CD14-positive monocyte (primary cell): ENCODE results near the gene CUTA. TPM values are rescaled to one million over a fixed set of nuclear protein-coding genes. Genes with fewer than 3 reads are reported as not detected.

ENCODE experiments used
- DNase-seq, 3 donors: peaks; one replicate each; pipeline ENCODE4 v3.0.0-alpha.2; 2011 to 2022
- H2AFZ ChIP-seq: 2 replicates; pipeline ENCODE4 v1.6.0; 2012; ENCODE audit warnings: mild to moderate bottlenecking, low read depth, low read length, inconsistent platforms; ENCODE audit not compliant: insufficient read depth, poor library complexity, severe bottlenecking
- H3K27ac ChIP-seq, 2 donors: 1 replicate in 1 of 2; 2 replicates in 1 of 2; pipeline ENCODE4 v1.5.1; 2012 to 2013; ENCODE audit warnings: low read length in 2 of 2, control low read depth in 1 of 2, inconsistent platforms in 1 of 2, low read depth in 1 of 2, mild to moderate bottlenecking in 1 of 2
- H3K27me3 ChIP-seq, 2 donors: one replicate each; pipeline versions ENCODE4 v1.6.0 to v1.6.1; 2011 to 2013; ENCODE audit warnings: low read length in 2 of 2; ENCODE audit not compliant: control insufficient read depth in 2 of 2, insufficient read depth in 2 of 2
- H3K36me3 ChIP-seq, 2 donors: replicated peaks in 1 of 2; 1 replicate in 1 of 2; 2 replicates in 1 of 2; pipeline versions ENCODE4 v1.5.1 to v1.6.1; 2012 to 2013; ENCODE audit warnings: low read length in 2 of 2, control low read depth in 1 of 2, inconsistent platforms in 1 of 2, mild to moderate bottlenecking in 1 of 2; ENCODE audit not compliant: insufficient read depth in 2 of 2, control insufficient read depth in 1 of 2
- H3K4me1 ChIP-seq, 2 donors: 1 replicate in 1 of 2; 2 replicates in 1 of 2; pipeline versions ENCODE4 v1.5.1 to v1.6.1; 2012 to 2013; ENCODE audit warnings: low read length in 2 of 2, control low read depth in 1 of 2, inconsistent platforms in 1 of 2, mild to moderate bottlenecking in 1 of 2, moderate library complexity in 1 of 2; ENCODE audit not compliant: insufficient read depth in 2 of 2, control insufficient read depth in 1 of 2
- H3K4me2 ChIP-seq: replicated peaks from 2 replicates; pipeline ENCODE3; 2012; ENCODE audit warnings: low read length, moderate library complexity, mild to moderate bottlenecking; ENCODE audit not compliant: poor library complexity, severe bottlenecking; ENCODE audit errors: extremely low read depth
- H3K4me3 ChIP-seq, 3 experiments: fragments of 200-600 bp in 1 of 3; sonication (generic) in 1 of 3; replicated peaks in 1 of 3; 1 replicate in 2 of 3; 2 replicates in 1 of 3; pipeline ENCODE4 v1.5.1; 2011 to 2013; ENCODE audit warnings: low read length in 3 of 3, mild to moderate bottlenecking in 3 of 3, control low read depth in 2 of 3, low read depth in 2 of 3, inconsistent platforms in 1 of 3, moderate library complexity in 1 of 3
- H3K79me2 ChIP-seq: 2 replicates; pipeline ENCODE4 v1.6.0; 2012; ENCODE audit warnings: mild to moderate bottlenecking, control low read depth, inconsistent platforms, low read length, moderate library complexity; ENCODE audit not compliant: insufficient read depth
- H3K9ac ChIP-seq: 2 replicates; pipeline ENCODE4 v1.6.0; 2017; ENCODE audit warnings: low read length, mild to moderate bottlenecking; ENCODE audit not compliant: insufficient read depth, poor library complexity, severe bottlenecking
- H3K9me3 ChIP-seq, 2 donors: replicated peaks in 1 of 2; 1 replicate in 1 of 2; 2 replicates in 1 of 2; pipeline versions ENCODE4 v1.5.1 to v1.6.1; 2012 to 2013; ENCODE audit warnings: low read length in 2 of 2, control low read depth in 1 of 2; ENCODE audit not compliant: control insufficient read depth in 1 of 2, insufficient read depth in 1 of 2
- H4K20me1 ChIP-seq: 2 replicates; pipeline ENCODE4 v1.6.0; 2012; ENCODE audit warnings: mild to moderate bottlenecking, low read length, control low read depth, moderate library complexity; ENCODE audit not compliant: insufficient read depth
- H3K27ac Mint-ChIP-seq, 7 donors: one replicate each; pipeline ENCODE4 v1.8.0; 2020; ENCODE audit warnings: mild to moderate bottlenecking in 7 of 7, mixed read lengths in 7 of 7, moderate library complexity in 6 of 7, inconsistent platforms in 2 of 7
- H3K27me3 Mint-ChIP-seq, 3 donors: one replicate each; pipeline ENCODE4 v1.8.0; 2021 to 2022; ENCODE audit warnings: low read depth in 3 of 3, mild to moderate bottlenecking in 3 of 3, mixed read lengths in 3 of 3, moderate library complexity in 3 of 3, inconsistent platforms in 1 of 3
- H3K36me3 Mint-ChIP-seq, 2 donors: one replicate each; pipeline ENCODE4 v1.8.0; 2020; ENCODE audit warnings: mixed read lengths in 2 of 2, inconsistent platforms in 1 of 2, mild to moderate bottlenecking in 1 of 2
- H3K4me1 Mint-ChIP-seq: one replicate; pipeline ENCODE4 v1.8.0; 2020; ENCODE audit warnings: mild to moderate bottlenecking, mixed read lengths
- H3K4me3 Mint-ChIP-seq, 2 donors: one replicate each; pipeline ENCODE4 v1.8.0; 2020; ENCODE audit warnings: mild to moderate bottlenecking in 2 of 2, mixed read lengths in 2 of 2, moderate library complexity in 1 of 2
- H3K9me3 Mint-ChIP-seq, 7 donors: one replicate each; pipeline ENCODE4 v1.8.0; 2020 to 2022; ENCODE audit warnings: mixed read lengths in 7 of 7, mild to moderate bottlenecking in 6 of 7, moderate library complexity in 6 of 7, inconsistent platforms in 2 of 7
- WGBS: methylation state at CpG from one replicate; pipeline ENCODE4 v1.1.5; 2013; ENCODE audit warnings: missing lambda C conversion rate; ENCODE audit not compliant: insufficient coverage; 5-methylcytosine and 5-hydroxymethylcytosine counted together
- intact Hi-C, 2 donors: fragments of 100-400 bp; cut with micrococcal nuclease; formaldehyde crosslinking; loops; one replicate each; pipeline versions ENCODE4 v1.15.0 to v1.15.1; 2023
- polyA plus RNA-seq, 3 donors: library from polyadenylated mRNA; depleted of rRNA in 1 of 3; unstranded in 2 of 3; stranded (reverse) in 1 of 3; fragments of 300-500 nt in 2 of 3; fragments of >200 nt in 1 of 3; fragmentation: Illumina TruSeq in 2 of 3; gene quantifications; 1 replicate in 2 of 3; 2 replicates in 1 of 3; pipeline ENCODE4 v1.2.3, GENCODE V29; 2012 to 2021
- TF ChIP-seq, protein P1 (sequence below): fragments of 200-600 bp; IDR thresholded peaks from one replicate; pipeline ENCODE4 v1.8.0; 2022; ENCODE audit warnings: antibody characterized with exemption, mild to moderate bottlenecking

CUTA gene
- polyA plus RNA-seq, 3 donors = 137 to 160 (median 153) TPM

- WGBS = 97% methylated on average over 12 of the region's 18 CpGs
- intact Hi-C loops = no loop called here
- no peak overlapping the region for H3K4me3 Mint-ChIP-seq
- Histone ChIP-seq H3K4me2 (peak overlapping the region; percentile 39), H3K9ac (no peak overlapping the region), H3K27ac (peak overlapping the region; percentile 80 to 90), H4K20me1 (no peaks in the 10 kb centered on the region), H3K27me3 (no peaks in the 10 kb centered on the region), H3K9me3 (no peaks in the 10 kb centered on the region), H2AFZ (no peak overlapping the region), H3K36me3 (peaks cover 0 to 4% of the 10 kb centered on the region in 2 donors), H3K4me3 (peak overlapping the region in 1 of 3 experiments; percentile 42), H3K79me2 (peaks cover 14% of the 10 kb centered on the region), H3K4me1 (peaks cover 49 to 56% of the 10 kb centered on the region in 2 donors)
- peaks cover 0 to 5% (median 2%) of the 10 kb centered on the region in 3 donors for H3K27me3 Mint-ChIP-seq
- TF ChIP-seq, protein P1, sequence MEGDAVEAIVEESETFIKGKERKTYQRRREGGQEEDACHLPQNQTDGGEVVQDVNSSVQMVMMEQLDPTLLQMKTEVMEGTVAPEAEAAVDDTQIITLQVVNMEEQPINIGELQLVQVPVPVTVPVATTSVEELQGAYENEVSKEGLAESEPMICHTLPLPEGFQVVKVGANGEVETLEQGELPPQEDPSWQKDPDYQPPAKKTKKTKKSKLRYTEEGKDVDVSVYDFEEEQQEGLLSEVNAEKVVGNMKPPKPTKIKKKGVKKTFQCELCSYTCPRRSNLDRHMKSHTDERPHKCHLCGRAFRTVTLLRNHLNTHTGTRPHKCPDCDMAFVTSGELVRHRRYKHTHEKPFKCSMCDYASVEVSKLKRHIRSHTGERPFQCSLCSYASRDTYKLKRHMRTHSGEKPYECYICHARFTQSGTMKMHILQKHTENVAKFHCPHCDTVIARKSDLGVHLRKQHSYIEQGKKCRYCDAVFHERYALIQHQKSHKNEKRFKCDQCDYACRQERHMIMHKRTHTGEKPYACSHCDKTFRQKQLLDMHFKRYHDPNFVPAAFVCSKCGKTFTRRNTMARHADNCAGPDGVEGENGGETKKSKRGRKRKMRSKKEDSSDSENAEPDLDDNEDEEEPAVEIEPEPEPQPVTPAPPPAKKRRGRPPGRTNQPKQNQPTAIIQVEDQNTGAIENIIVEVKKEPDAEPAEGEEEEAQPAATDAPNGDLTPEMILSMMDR = no peak
- H3K27ac Mint-ChIP-seq = peak overlapping the region; percentile 90 to 97 (median 95)
- H3K9me3 Mint-ChIP-seq = peaks cover 0 to 2% (median 0%) of the 10 kb centered on the region in 7 donors
- DNase-seq = no peak
- peaks cover 50% of the 10 kb centered on the region for H3K4me1 Mint-ChIP-seq
- H3K36me3 Mint-ChIP-seq = peaks cover 38 to 44% of the 10 kb centered on the region in 2 donors
Measured at GRCh38 chr6:33443619-33444504, 26.0 kb upstream of the CUTA start.

- H3K9me3 Mint-ChIP-seq = peaks cover 0 to 2% (median 0%) of the 10 kb centered on the region in 7 donors
- peaks cover 0 to 4% (median under 1%) of the 10 kb centered on the region in 3 donors for H3K27me3 Mint-ChIP-seq
- H3K9ac ChIP-seq = no peak overlapping the region
- H3K4me3 Mint-ChIP-seq = no peak overlapping the region
- H3K36me3 ChIP-seq = peaks cover 0 to 12% of the 10 kb centered on the region in 2 donors
- no peaks in the 10 kb centered on the region for H3K9me3 ChIP-seq
- H3K4me2 ChIP-seq = no peak overlapping the region
- no peak overlapping the region for H3K27ac ChIP-seq
- intact Hi-C loops = no loop called here
- WGBS = 97% methylated on average over 16 of the region's 17 CpGs
- peaks cover 41% of the 10 kb centered on the region for H3K4me1 Mint-ChIP-seq
- DNase-seq = no peak
- H3K4me1 ChIP-seq = peaks cover 40 to 49% of the 10 kb centered on the region in 2 donors
- H2AFZ ChIP-seq = no peak overlapping the region
- H3K4me3 ChIP-seq = no peak overlapping the region
- peaks cover 9% of the 10 kb centered on the region for H3K79me2 ChIP-seq
- H3K27me3 ChIP-seq = no peaks in the 10 kb centered on the region
- TF ChIP-seq, protein P1 = no peak
- peaks cover 36 to 43% of the 10 kb centered on the region in 2 donors for H3K36me3 Mint-ChIP-seq
- peak overlapping the region in 5 of 7 donors; percentile 19 to 72 (median 54) for H3K27ac Mint-ChIP-seq
- H4K20me1 ChIP-seq = no peaks in the 10 kb centered on the region
Measured at GRCh38 chr6:33443025-33443424, 25.1 kb upstream of the CUTA start.
